ENCODE measurements around the gene CACNA1C. TPM values are rescaled to one million over a fixed set of nuclear protein-coding genes. Genes with fewer than 3 reads are reported as not detected.

The CACNA1C gene
- total RNA-seq, 2 experiments from 2014 or later = 0.05 to 0.08 TPM

GRCh38 chr12:2563709-2564108, 510.9 kb downstream of the CACNA1C start:
- Mint-ChIP-seq H3K4me1 (ENCODE audit: low read depth) (no peaks in the 10 kb centered on the region), H3K27me3 (no peaks in the 10 kb centered on the region), H3K36me3 (ENCODE audit: low read depth) (no peaks in the 10 kb centered on the region), H3K9me3 (no peaks in the 10 kb centered on the region), H3K4me3 (no peak overlapping the region), H3K27ac (no peak overlapping the region)
- Histone ChIP-seq H3K9me3 (ENCODE audit: control insufficient read depth in 1 of 2, insufficient read depth in 1 of 2, low read length in 2 of 2) (no peaks in the 10 kb centered on the region), H3K27me3 (ENCODE audit: control insufficient read depth in 1 of 2, insufficient read depth in 2 of 2, low read length in 2 of 2) (no peaks in the 10 kb centered on the region), H3K4me3 (ENCODE audit: low read length) (no peak overlapping the region), H3K4me1 (ENCODE audit: insufficient read depth, low read length) (no peaks in the 10 kb centered on the region), H3K36me3 (ENCODE audit: insufficient read depth, low read length) (no peaks in the 10 kb centered on the region), H3K27ac (ENCODE audit: low read depth in 1 of 2, low read length in 2 of 2) (no peak overlapping the region)
- intact Hi-C loops (cut with DNase I, micrococcal nuclease) = no loop called here
- TF ChIP-seq CTCF (IDR thresholded peaks at IDR 0.05) = no peak
- POLR2A ChIA-PET = no interaction called here
- DNase-seq (no peak), ATAC-seq (ENCODE audit: poor library complexity) (no peak)
- CTCF ChIA-PET = no interaction called here

GRCh38 chr12:2566161-2566560, 513.4 kb downstream of the CACNA1C start:
- Histone ChIP-seq H3K27ac (ENCODE audit: low read depth in 1 of 2, low read length in 2 of 2) (no peak overlapping the region), H3K27me3 (ENCODE audit: control insufficient read depth in 1 of 2, insufficient read depth in 2 of 2, low read length in 2 of 2) (no peaks in the 10 kb centered on the region), H3K36me3 (ENCODE audit: insufficient read depth, low read length) (no peaks in the 10 kb centered on the region), H3K9me3 (ENCODE audit: control insufficient read depth in 1 of 2, insufficient read depth in 1 of 2, low read length in 2 of 2) (no peaks in the 10 kb centered on the region), H3K4me3 (ENCODE audit: low read length) (no peak overlapping the region), H3K4me1 (ENCODE audit: insufficient read depth, low read length) (no peaks in the 10 kb centered on the region)
- no peak for ATAC-seq (ENCODE audit: poor library complexity)
- Mint-ChIP-seq H3K9me3 (no peaks in the 10 kb centered on the region), H3K4me1 (ENCODE audit: low read depth) (no peaks in the 10 kb centered on the region), H3K27ac (no peak overlapping the region), H3K4me3 (no peak overlapping the region), H3K36me3 (ENCODE audit: low read depth) (no peaks in the 10 kb centered on the region), H3K27me3 (no peaks in the 10 kb centered on the region)
- TF ChIP-seq CTCF (IDR thresholded peaks at IDR 0.05) = no peak
- ChIA-PET CTCF (no interaction called here), POLR2A (no interaction called here)
- intact Hi-C loops (cut with DNase I, micrococcal nuclease) = no loop called here
- DNase-seq = no peak

- Histone ChIP-seq H3K27ac (ENCODE audit: low read depth in 1 of 2, low read length in 2 of 2) (no peak overlapping the region), H3K9me3 (ENCODE audit: control insufficient read depth in 1 of 2, insufficient read depth in 1 of 2, low read length in 2 of 2) (no peaks in the 10 kb centered on the region), H3K4me1 (ENCODE audit: insufficient read depth, low read length) (no peaks in the 10 kb centered on the region), H3K4me3 (ENCODE audit: low read length) (no peak overlapping the region), H3K36me3 (ENCODE audit: insufficient read depth, low read length) (no peaks in the 10 kb centered on the region), H3K27me3 (ENCODE audit: control insufficient read depth in 1 of 2, insufficient read depth in 2 of 2, low read length in 2 of 2) (no peaks in the 10 kb centered on the region)
- no peak for TF ChIP-seq CTCF (IDR thresholded peaks at IDR 0.05)
- ATAC-seq (ENCODE audit: poor library complexity) = no peak
- DNase-seq = no peak
- Mint-ChIP-seq H3K9me3 (no peaks in the 10 kb centered on the region), H3K27me3 (no peaks in the 10 kb centered on the region), H3K4me3 (no peak overlapping the region), H3K4me1 (ENCODE audit: low read depth) (no peaks in the 10 kb centered on the region), H3K36me3 (ENCODE audit: low read depth) (no peaks in the 10 kb centered on the region), H3K27ac (no peak overlapping the region)
- ChIA-PET POLR2A (no interaction called here), CTCF (no interaction called here)
- intact Hi-C loops (cut with DNase I, micrococcal nuclease) = no loop called here
Measured at GRCh38 chr12:2567711-2568110, 514.9 kb downstream of the CACNA1C start.

Measured in CD4-positive, alpha-beta T cell (primary cell).